HepG2 (cell line): Measurements from ENCODE around the gene MIDN. TPM values are rescaled to one million over a fixed set of nuclear protein-coding genes. Genes with fewer than 3 reads are reported as not detected.

Source experiments
- ATF7 ChIP-seq, 2 experiments: fragments of 450-650 bp in 1 of 2; sonication (generic) in 1 of 2; formaldehyde crosslinking in 1 of 2; IDR thresholded peaks; 2 replicates each; pipeline versions ENCODE4 v1.4.0 to v1.6.1; 2016 to 2020; ENCODE audit warnings: antibody characterized with exemption in 1 of 2, mild to moderate bottlenecking in 1 of 2, missing genetic modification reagents in 1 of 2
- GATAD2A ChIP-seq: IDR thresholded peaks from 2 replicates; pipeline ENCODE4 v1.6.1; 2016
- GTF2F1 ChIP-seq: fragments of 150-350 bp; IDR thresholded peaks from 2 replicates; pipeline ENCODE4 v1.6.1; 2014; ENCODE audit warnings: low read length
- MTF1 ChIP-seq: sonication (generic); formaldehyde crosslinking; IDR thresholded peaks from 2 replicates; pipeline ENCODE4 v1.5.0; 2020; ENCODE audit warnings: missing genetic modification reagents
- MXD3 ChIP-seq: IDR thresholded peaks from 2 replicates; pipeline ENCODE4 v1.6.1; 2016; ENCODE audit warnings: mild to moderate bottlenecking, missing biosample characterization, missing genetic modification reagents
- MXI1 ChIP-seq: IDR thresholded peaks from 3 replicates; pipeline ENCODE4 v1.6.1; 2012; ENCODE audit warnings: low read depth, low read length, inconsistent platforms, borderline replicate concordance
- NCOA2 ChIP-seq: sonication (generic); formaldehyde crosslinking; IDR thresholded peaks from 2 replicates; pipeline ENCODE4 v1.8.0; 2022; ENCODE audit warnings: inconsistent platforms
- NFIC ChIP-seq: IDR thresholded peaks from 2 replicates; pipeline ENCODE4 v1.6.1; 2012; ENCODE audit warnings: mild to moderate bottlenecking, low read length, inconsistent platforms
- PBX3 ChIP-seq: sonication (generic); formaldehyde crosslinking; IDR thresholded peaks from 2 replicates; pipeline ENCODE4 v1.8.1; 2023; ENCODE audit warnings: missing genetic modification reagents, inconsistent platforms, borderline replicate concordance
- POLR2AphosphoS5 ChIP-seq: IDR thresholded peaks from 2 replicates; pipeline ENCODE4 v1.6.1; 2012; ENCODE audit warnings: low read depth, low read length
- THYN1 ChIP-seq: sonication (generic); formaldehyde crosslinking; IDR thresholded peaks from 2 replicates; pipeline ENCODE4 v1.8.1; 2023; ENCODE audit warnings: low read depth, mild to moderate bottlenecking, moderate library complexity, missing genetic modification reagents, borderline replicate concordance
- UBTF ChIP-seq: sonication (generic); formaldehyde crosslinking; IDR thresholded peaks from 2 replicates; pipeline ENCODE4 v1.4.0; 2020; ENCODE audit warnings: mild to moderate bottlenecking, missing genetic modification reagents
- ZHX1 ChIP-seq: sonication (generic); formaldehyde crosslinking; IDR thresholded peaks from 2 replicates; pipeline ENCODE4 v1.8.1; 2022; ENCODE audit warnings: low read depth, mild to moderate bottlenecking, missing genetic modification reagents
- ZHX2 ChIP-seq, 2 experiments: sonication (generic) in 1 of 2; formaldehyde crosslinking in 1 of 2; IDR thresholded peaks; 2 replicates each; pipeline versions ENCODE4 v1.6.1 to v1.9.0; 2014 to 2022; ENCODE audit warnings: antibody characterized with exemption in 1 of 2, borderline replicate concordance in 1 of 2, inconsistent platforms in 1 of 2, low read depth in 1 of 2, missing genetic modification reagents in 1 of 2
- ZNF256 ChIP-seq: sonication (generic); formaldehyde crosslinking; conservative IDR thresholded peaks from 2 replicates; pipeline ENCODE4 v1.4.0; 2020; ENCODE audit warnings: missing genetic modification reagents
- ZNF30 ChIP-seq: sonication (generic); formaldehyde crosslinking; IDR thresholded peaks from 2 replicates; pipeline ENCODE4 v1.5.0; 2020; ENCODE audit warnings: mild to moderate bottlenecking, missing genetic modification reagents
- ZNF446 ChIP-seq: sonication (generic); formaldehyde crosslinking; IDR thresholded peaks from 2 replicates; pipeline ENCODE4 v1.5.0; 2020; ENCODE audit warnings: mild to moderate bottlenecking, missing genetic modification reagents
- polyA plus RNA-seq, 8 experiments: library from polyadenylated mRNA; depleted of rRNA in 3 of 8; stranded (reverse) in 7 of 8; unstranded in 1 of 8; fragments of >200 nt; fragmentation: Illumina TruSeq in 4 of 8; extraction: Trizol in 4 of 8; gene quantifications; 2 replicates each; pipeline versions ENCODE4 v1.2.1 to v1.2.3, GENCODE V29; 2011 to 2016; ENCODE audit warnings: low read depth in 4 of 8, missing spikeins in 1 of 8, mixed read lengths in 1 of 8; ENCODE audit not compliant: insufficient read depth in 1 of 8
- total RNA-seq, 5 experiments: library from RNA; depleted of rRNA; stranded (reverse); fragments of >200 nt; fragmentation: Illumina TruSeq; extraction: Trizol; gene quantifications; 2 replicates each; pipeline ENCODE4 v1.2.3, GENCODE V29; 2016; ENCODE audit warnings: low read depth in 1 of 5

MIDN gene
- total and polyA plus RNA-seq, 2 of the 13 experiments (the other 11 are each of a cell fraction or from before 2014, with no cell fraction given) = 8.4 to 18.0 TPM

- no peak for TF ChIP-seq ZHX1
- no peak for TF ChIP-seq ATF7 (IDR thresholded peaks at IDR 0.05)
- no peak; the same call in 1 of the 2 replicates for TF ChIP-seq ATF7 (CRISPR knock-in tag; IDR thresholded peaks at IDR 0.05)
- no peak for TF ChIP-seq MXD3 (CRISPR knock-in tag)
- 0 out of 2 replicates have a peak, but pooled peaks have one; percentile 32 for TF ChIP-seq NFIC
- TF ChIP-seq MTF1 (CRISPR knock-in tag) = no peak
- TF ChIP-seq ZNF30 (CRISPR knock-in tag) = no peak
- no peak for TF ChIP-seq THYN1
- TF ChIP-seq ZHX2 (IDR thresholded peaks at IDR 0.05; ENCODE audit: low read depth) = no peak
- TF ChIP-seq ZHX2 (CRISPR knock-in tag; IDR thresholded peaks at IDR 0.05; ENCODE audit: borderline replicate concordance) = no peak
- TF ChIP-seq NCOA2 (CRISPR knock-in tag) = no peak
- TF ChIP-seq GTF2F1 = no peak
- TF ChIP-seq POLR2AphosphoS5 = no peak; the same call in 1 of the 2 replicates
- 0 out of 2 replicates have a peak, but pooled peaks have one; percentile 74 for TF ChIP-seq ZNF446 (CRISPR knock-in tag)
- TF ChIP-seq PBX3 = no peak
- TF ChIP-seq GATAD2A (CRISPR knock-in tag) = peak; percentile 43
- no peak for TF ChIP-seq MXI1
- TF ChIP-seq ZNF256 (CRISPR knock-in tag) = no peak
- no peak for TF ChIP-seq UBTF
Observed at GRCh38 chr19:1252221-1252820, 3.9 kb downstream of the MIDN start (continued).
